SK-N-SH treated with all-trans-retinoic acid at 6 μM for 48 hours (cell line): Measurements from ENCODE around the gene GNPTAB.
"Not testable (repeated sequence)": the region's sequence is repeated elsewhere in the genome, so short reads cannot be mapped to it uniquely, and the experiment has no call there.

ENCODE experiments used
- BACH2 ChIP-seq: fragments of 250-450 bp; sonication (Bioruptor Pico); IDR thresholded peaks from 2 replicates; pipeline ENCODE4 v1.9.0; 2021; ENCODE audit warnings: mild to moderate bottlenecking, borderline replicate concordance
- CSRNP3 ChIP-seq: fragments of 250-450 bp; sonication (Bioruptor Pico); IDR thresholded peaks from 2 replicates; pipeline ENCODE4 v1.5.1; 2021; ENCODE audit warnings: mild to moderate bottlenecking, moderate library complexity
- GLIS3 ChIP-seq: fragments of 250-450 bp; sonication (Bioruptor Pico); IDR thresholded peaks from 2 replicates; pipeline ENCODE4 v1.5.0; 2020; ENCODE audit warnings: mild to moderate bottlenecking, moderate library complexity
- ISL1 ChIP-seq: fragments of 250-450 bp; sonication (Bioruptor Pico); IDR thresholded peaks from 2 replicates; pipeline ENCODE4 v2.1.2; 2022; ENCODE audit warnings: mild to moderate bottlenecking, moderate library complexity
- OSR1 ChIP-seq: fragments of 250-450 bp; sonication (Bioruptor Pico); IDR thresholded peaks from 2 replicates; pipeline ENCODE4 v1.8.0; 2022; ENCODE audit warnings: moderate library complexity, mild to moderate bottlenecking, inconsistent platforms
- TCF4 ChIP-seq: fragments of 250-450 bp; sonication (Bioruptor Pico); IDR thresholded peaks from 2 replicates; pipeline ENCODE4 v1.8.0; 2021; ENCODE audit warnings: mild to moderate bottlenecking, moderate library complexity, borderline replicate concordance
- ZC3H10 ChIP-seq: fragments of 250-450 bp; sonication (Bioruptor Pico); IDR thresholded peaks from 2 replicates; pipeline ENCODE4 v1.5.1; 2021; ENCODE audit warnings: mild to moderate bottlenecking, moderate library complexity
- ZFP30 ChIP-seq: fragments of 450-650 bp; formaldehyde crosslinking; IDR thresholded peaks from 2 replicates; pipeline ENCODE4 v1.5.0; 2022; ENCODE audit warnings: mild to moderate bottlenecking, moderate library complexity
- ZNF565 ChIP-seq: fragments of 450-650 bp; formaldehyde crosslinking; conservative IDR thresholded peaks from 2 replicates; pipeline ENCODE4 v1.5.0; 2020; ENCODE audit warnings: low read depth, mild to moderate bottlenecking, moderate library complexity
- TF ChIP-seq, protein P1 (sequence below): fragments of 250-450 bp; sonication (Bioruptor Pico); IDR thresholded peaks from 2 replicates; pipeline ENCODE4 v1.8.0; 2021; ENCODE audit warnings: low read depth, mild to moderate bottlenecking, moderate library complexity, borderline replicate concordance

DNA sequence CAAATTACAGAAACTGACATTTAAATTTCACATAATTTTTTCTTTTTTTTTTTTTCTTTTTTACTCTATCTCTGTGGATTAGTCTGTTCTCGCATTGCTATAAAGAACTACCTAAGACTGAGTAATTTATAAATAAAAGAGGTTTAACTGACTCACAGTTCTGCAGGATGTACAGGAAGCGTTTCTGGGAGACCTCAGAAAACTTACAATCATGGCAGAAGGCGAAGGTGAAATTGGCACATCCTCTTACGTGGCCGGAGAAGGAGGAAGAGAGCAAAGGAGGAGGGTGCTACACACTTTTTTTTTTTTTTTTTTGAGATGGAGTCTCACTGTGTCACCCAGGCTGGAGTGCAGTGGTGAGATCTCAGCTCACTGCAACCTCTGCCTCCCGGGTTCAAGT lies 19.4 kb downstream of the GNPTAB start:
- not testable (repeated sequence) for TF ChIP-seq ZC3H10 (CRISPR knock-in tag); ZNF565 (CRISPR knock-in tag); GLIS3 (CRISPR knock-in tag); ZFP30 (CRISPR knock-in tag); BACH2 (CRISPR knock-in tag); ISL1; OSR1 (CRISPR knock-in tag); CSRNP3 (CRISPR knock-in tag); TCF4 (CRISPR knock-in tag)
- TF ChIP-seq, protein P1, sequence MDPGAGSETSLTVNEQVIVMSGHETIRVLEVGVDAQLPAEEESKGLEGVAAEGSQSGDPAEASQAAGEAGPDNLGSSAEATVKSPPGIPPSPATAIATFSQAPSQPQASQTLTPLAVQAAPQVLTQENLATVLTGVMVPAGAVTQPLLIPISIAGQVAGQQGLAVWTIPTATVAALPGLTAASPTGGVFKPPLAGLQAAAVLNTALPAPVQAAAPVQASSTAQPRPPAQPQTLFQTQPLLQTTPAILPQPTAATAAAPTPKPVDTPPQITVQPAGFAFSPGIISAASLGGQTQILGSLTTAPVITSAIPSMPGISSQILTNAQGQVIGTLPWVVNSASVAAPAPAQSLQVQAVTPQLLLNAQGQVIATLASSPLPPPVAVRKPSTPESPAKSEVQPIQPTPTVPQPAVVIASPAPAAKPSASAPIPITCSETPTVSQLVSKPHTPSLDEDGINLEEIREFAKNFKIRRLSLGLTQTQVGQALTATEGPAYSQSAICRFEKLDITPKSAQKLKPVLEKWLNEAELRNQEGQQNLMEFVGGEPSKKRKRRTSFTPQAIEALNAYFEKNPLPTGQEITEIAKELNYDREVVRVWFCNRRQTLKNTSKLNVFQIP (CRISPR knock-in tag), result not testable (repeated sequence)
